Activated naive CD4-positive, alpha-beta T cell treated with anti-CD3 and anti-CD28 coated beads, Interleukin-2, amount 50 U/mL, for 24 hours (primary cell): ENCODE results near the gene TMEM147.

ENCODE experiments used
- H3K27ac Mint-ChIP-seq: one replicate; pipeline ENCODE4 v1.8.0; 2021; ENCODE audit warnings: mild to moderate bottlenecking, mixed read lengths
- H3K27me3 Mint-ChIP-seq: one replicate; pipeline ENCODE4 v1.8.0; 2021; ENCODE audit warnings: mixed read lengths
- H3K36me3 Mint-ChIP-seq: one replicate; pipeline ENCODE4 v1.8.0; 2021; ENCODE audit warnings: mixed read lengths
- H3K4me1 Mint-ChIP-seq: one replicate; pipeline ENCODE4 v1.8.0; 2021; ENCODE audit warnings: mixed read lengths
- H3K4me3 Mint-ChIP-seq: one replicate; pipeline ENCODE4 v1.8.0; 2021; ENCODE audit warnings: mild to moderate bottlenecking, mixed read lengths
- H3K9me3 Mint-ChIP-seq: one replicate; pipeline ENCODE4 v1.8.0; 2021; ENCODE audit warnings: mixed read lengths

Gene TMEM147, protein sequence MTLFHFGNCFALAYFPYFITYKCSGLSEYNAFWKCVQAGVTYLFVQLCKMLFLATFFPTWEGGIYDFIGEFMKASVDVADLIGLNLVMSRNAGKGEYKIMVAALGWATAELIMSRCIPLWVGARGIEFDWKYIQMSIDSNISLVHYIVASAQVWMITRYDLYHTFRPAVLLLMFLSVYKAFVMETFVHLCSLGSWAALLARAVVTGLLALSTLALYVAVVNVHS

DNA sequence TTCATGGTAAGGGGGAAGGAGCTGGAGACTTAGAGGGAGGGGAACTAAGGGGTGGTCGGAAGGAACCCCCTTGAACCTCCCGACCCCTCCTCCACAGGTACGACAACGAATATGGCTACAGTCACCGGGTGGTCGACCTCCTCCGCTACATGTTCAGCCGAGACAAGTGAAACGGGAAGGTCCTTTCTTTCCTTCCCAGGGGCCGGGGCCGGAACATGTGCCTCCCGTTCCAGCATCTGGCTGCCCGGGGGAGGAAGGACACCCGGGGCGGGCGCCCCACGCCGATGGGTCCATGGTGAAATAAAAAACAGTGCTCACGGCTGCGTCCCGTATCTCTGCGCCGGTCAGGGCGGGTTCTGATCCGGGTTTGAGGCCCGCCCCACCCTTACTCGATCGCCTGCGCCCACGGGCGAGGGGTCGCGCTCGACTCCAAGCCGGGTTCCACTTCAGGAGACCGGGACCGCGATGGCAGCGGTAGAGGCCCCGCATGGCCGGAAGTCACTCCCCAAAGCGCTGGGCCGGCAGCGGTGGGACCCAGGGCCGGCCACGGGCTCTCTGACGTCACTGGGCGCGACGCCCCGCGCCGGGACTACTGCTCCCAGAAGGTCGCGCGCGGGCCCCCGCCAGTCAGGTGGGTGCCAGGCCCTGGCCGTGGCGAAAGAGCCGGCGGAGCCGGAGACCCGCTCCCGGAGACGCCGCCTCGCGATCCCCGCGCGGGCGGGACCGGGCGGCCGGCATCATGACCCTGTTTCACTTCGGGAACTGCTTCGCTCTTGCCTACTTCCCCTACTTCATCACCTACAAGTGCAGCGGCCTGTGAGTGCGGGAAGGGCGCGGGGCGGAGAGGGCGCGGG, at the start of gene TMEM147:
TMEM147 (plus strand) TSS at position 626 of the 854 bp plus-strand sequence; CDS start at position 740, 114 bp downstream.
- Mint-ChIP-seq H3K36me3 (peaks cover 9% of the 10 kb centered on the region), H3K27me3 (no peaks in the 10 kb centered on the region), H3K4me1 (peaks cover 37% of the 10 kb centered on the region), H3K4me3 (peak within 1 kb of the TSS; percentile 95), H3K9me3 (no peaks in the 10 kb centered on the region), H3K27ac (peak within 1 kb of the TSS; percentile 96)

DNA sequence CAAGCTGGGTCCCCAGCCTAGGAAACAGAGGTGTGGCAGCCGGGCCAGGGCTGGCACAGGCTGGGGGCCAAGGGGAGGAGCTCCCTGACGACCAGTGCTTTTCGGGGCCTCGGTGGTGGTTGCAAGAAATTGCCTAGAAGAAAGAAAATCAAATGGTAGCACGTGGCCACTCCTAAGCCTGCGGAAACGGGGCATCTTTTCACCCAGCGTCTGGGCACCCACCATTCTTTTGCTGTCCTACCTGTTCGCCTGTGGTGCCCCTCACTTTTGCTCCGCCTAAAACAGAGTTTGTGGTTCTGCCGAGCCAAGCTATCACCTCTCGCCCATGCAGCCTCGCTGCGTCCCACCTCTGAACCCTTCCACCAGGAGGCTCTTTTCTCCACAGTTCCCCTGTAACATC, 48.0 kb upstream of the TMEM147 start:
- Mint-ChIP-seq H3K4me1 (peaks cover 8% of the 10 kb centered on the region), H3K27me3 (peaks cover 2% of the 10 kb centered on the region), H3K9me3 (no peaks in the 10 kb centered on the region), H3K27ac (no peak overlapping the region), H3K36me3 (no peaks in the 10 kb centered on the region), H3K4me3 (no peak overlapping the region)

DNA sequence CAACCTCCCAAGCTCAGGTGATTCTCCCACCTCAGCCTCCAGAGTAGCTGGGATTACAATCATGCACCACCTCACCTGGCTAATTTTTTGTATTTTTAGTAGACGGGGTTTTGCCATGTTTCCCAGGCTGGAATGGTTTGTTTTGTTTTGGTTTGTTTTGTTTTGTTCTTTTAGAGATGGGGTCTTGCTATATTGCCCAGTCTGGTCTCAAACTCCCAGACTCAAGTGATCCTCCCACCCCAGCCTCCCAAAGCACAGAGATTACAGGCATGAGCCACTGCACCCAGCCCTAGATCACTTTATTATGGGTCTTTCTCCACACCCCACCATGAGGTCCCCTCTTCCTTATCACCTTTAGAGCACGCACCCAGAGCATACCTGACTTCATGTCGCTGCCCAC, 47.2 kb upstream of the TMEM147 start:
- H3K27me3 Mint-ChIP-seq, result peaks cover 3% of the 10 kb centered on the region
- no peaks in the 10 kb centered on the region for H3K36me3 Mint-ChIP-seq
- no peak overlapping the region for H3K4me3 Mint-ChIP-seq
- H3K9me3 Mint-ChIP-seq, result no peaks in the 10 kb centered on the region
- peaks cover 8% of the 10 kb centered on the region for H3K4me1 Mint-ChIP-seq
- H3K27ac Mint-ChIP-seq, result no peak overlapping the region

DNA sequence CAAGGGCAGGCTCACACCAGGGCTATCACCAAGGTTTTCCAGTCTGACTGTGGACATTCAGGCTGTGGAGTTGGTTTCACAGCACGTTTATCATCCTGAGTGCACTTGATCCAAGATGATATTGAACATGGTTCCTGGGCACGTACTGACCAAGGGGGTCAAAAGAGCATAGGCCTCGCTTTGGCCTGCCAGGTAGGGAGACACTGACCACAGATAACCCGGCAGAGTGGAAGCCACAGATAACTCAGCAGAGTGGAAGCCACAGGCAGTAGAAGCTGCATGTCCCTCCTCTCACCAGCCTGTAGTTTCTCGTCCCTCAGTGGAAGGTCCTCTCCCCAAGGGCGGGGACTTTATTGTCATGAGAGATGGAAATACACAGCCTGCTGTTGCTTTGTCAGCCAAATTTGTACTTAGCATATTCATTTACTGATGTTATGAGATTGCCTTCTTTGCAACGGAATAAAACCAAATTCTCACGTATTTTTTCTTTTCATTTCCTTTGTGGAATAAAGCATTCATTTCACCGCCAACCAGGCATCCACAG, 46.4 kb upstream of the TMEM147 start:
- H3K4me3 Mint-ChIP-seq, result no peak overlapping the region
- peaks cover 3% of the 10 kb centered on the region for H3K27me3 Mint-ChIP-seq
- no peaks in the 10 kb centered on the region for H3K9me3 Mint-ChIP-seq
- H3K4me1 Mint-ChIP-seq, result peaks cover 8% of the 10 kb centered on the region
- no peak overlapping the region for H3K27ac Mint-ChIP-seq
- no peaks in the 10 kb centered on the region for H3K36me3 Mint-ChIP-seq

DNA sequence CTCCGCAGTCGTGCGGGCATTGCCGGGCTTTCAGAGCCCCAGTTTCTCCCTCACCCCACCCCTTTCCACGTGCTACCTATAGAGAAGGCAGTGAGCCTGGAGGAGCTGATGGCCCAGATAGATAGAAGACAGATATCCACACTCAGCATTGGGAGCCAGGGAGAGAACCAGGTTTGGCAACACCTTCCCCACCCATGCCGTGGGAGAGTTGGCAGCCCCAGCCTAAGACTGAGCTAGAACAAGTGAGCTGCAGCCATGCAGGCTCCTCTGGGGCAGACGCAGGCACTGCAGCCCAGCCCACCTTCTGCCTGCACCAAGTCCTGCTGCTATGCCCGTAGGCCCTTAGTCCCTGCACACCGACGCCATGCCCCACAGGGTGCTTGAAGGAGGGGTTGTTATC, 44.8 kb upstream of the TMEM147 start:
- Mint-ChIP-seq H3K27me3 (peaks cover 8% of the 10 kb centered on the region), H3K4me1 (no peaks in the 10 kb centered on the region), H3K4me3 (no peak overlapping the region), H3K27ac (no peak overlapping the region), H3K36me3 (no peaks in the 10 kb centered on the region), H3K9me3 (no peaks in the 10 kb centered on the region)

DNA sequence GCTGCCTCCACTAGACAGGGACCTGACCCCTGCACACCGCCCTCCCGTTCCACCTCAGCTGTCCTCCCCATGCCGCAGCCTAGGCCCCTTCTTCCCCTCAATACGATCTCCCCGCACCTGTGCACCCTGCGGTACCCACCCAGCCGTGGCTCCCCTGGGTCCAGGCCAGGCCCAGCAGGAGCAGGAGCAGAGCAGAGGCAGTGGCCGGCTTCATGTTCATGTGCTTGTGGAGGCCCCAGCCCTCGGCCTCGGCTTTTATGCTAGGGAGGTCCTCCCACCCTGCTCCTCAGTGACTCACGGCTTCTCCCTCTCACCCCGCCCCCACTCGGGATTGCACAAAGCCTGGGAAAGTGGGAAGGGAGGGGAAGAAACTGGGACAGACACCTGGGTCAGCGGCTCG, 43.7 kb upstream of the TMEM147 start:
- Mint-ChIP-seq H3K36me3 (no peaks in the 10 kb centered on the region), H3K4me3 (no peak overlapping the region), H3K27ac (no peak overlapping the region), H3K4me1 (no peaks in the 10 kb centered on the region), H3K9me3 (no peaks in the 10 kb centered on the region), H3K27me3 (peaks cover 8% of the 10 kb centered on the region)

DNA sequence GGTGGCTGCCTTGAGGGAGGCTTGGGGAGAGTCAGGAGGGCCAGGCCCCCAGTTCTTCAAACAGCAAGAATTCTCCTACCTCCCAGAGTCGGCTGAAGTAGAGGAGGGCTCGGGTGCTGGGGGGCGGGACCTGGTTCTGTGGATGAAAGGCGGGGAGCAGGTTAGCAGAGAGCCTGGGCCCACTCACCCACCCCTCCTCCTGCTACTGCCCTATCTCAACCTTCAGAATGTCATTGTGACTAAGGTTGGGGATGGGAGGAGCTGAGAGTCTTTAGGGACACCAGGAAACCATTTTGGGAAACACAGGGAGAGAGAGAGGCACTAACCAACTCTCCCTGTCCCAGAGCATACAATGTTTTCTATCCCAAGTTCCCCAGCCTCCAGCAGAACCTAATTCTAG, 42.7 kb upstream of the TMEM147 start:
- no peaks in the 10 kb centered on the region for H3K9me3 Mint-ChIP-seq
- H3K4me1 Mint-ChIP-seq, result no peaks in the 10 kb centered on the region
- H3K27me3 Mint-ChIP-seq, result peaks cover 8% of the 10 kb centered on the region
- H3K36me3 Mint-ChIP-seq, result no peaks in the 10 kb centered on the region
- H3K27ac Mint-ChIP-seq, result no peak overlapping the region
- H3K4me3 Mint-ChIP-seq, result no peak overlapping the region

DNA sequence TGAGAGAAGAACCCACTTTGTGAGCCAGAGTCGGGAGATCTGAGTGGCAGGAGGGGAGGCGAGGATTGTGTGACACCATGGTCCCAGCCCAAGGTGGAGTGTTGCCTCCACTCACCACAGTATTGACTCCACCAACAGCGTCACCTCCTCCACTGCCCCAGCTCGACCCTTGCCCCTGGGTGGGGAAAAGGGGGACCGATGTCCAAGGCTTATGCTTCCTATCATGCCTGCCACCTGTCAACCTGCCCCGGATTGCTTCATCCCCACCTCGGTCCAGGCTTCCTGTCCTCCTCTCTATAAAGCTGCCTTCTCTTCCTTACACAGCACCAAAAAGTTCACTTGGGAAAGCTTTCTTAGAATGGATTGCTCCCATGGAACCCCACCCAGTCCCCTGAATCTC, 39.4 kb upstream of the TMEM147 start:
- no peak overlapping the region for H3K27ac Mint-ChIP-seq
- H3K4me1 Mint-ChIP-seq, result peaks cover 15% of the 10 kb centered on the region
- H3K36me3 Mint-ChIP-seq, result no peaks in the 10 kb centered on the region
- no peaks in the 10 kb centered on the region for H3K9me3 Mint-ChIP-seq
- H3K27me3 Mint-ChIP-seq, result peaks cover 11% of the 10 kb centered on the region
- H3K4me3 Mint-ChIP-seq, result no peak overlapping the region

DNA sequence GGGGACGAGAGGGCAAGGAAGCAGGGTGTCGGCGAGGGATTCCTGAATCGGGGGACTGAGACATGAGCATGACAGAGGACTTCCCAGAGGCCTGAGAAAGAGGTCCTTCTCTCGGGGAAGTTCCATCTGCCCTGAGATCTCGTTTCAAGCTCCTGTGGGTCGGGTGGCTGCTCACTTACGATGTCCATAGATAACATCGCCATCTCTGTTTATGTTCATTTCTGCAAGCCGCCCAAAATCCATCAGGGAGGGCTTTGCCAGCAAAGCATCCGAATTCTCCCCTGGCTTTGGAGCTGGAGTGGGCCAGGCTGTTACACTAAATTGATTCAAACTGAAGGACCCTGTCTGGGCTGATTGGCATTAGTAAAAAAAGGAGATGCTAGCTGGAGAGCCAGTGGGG, 37.9 kb upstream of the TMEM147 start:
- Mint-ChIP-seq H3K4me3 (no peak overlapping the region), H3K27me3 (peaks cover 9% of the 10 kb centered on the region), H3K36me3 (no peaks in the 10 kb centered on the region), H3K9me3 (no peaks in the 10 kb centered on the region), H3K4me1 (peaks cover 15% of the 10 kb centered on the region), H3K27ac (no peak overlapping the region)

DNA sequence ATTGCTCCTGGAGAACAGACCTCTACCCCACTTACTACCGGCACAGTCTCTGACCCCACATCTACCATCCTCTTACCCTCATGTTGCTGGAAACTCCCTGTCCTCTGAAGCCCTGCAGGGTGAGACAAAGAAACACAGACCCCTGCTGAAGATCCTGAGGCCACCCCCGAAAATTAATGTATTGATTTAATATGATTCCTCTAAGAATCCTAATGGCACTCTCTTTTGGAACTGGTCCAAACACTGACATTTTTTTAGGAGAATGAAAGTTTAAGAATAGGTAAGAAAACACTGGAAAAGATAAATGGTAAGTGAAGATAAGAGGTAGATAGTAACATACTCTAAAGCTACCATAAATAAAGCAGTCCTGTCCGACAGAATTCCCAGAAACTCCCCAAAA, 37.3 kb upstream of the TMEM147 start:
- peaks cover 15% of the 10 kb centered on the region for H3K4me1 Mint-ChIP-seq
- no peak overlapping the region for H3K27ac Mint-ChIP-seq
- peaks cover 11% of the 10 kb centered on the region for H3K27me3 Mint-ChIP-seq
- H3K36me3 Mint-ChIP-seq, result no peaks in the 10 kb centered on the region
- H3K9me3 Mint-ChIP-seq, result no peaks in the 10 kb centered on the region
- no peak overlapping the region for H3K4me3 Mint-ChIP-seq

DNA sequence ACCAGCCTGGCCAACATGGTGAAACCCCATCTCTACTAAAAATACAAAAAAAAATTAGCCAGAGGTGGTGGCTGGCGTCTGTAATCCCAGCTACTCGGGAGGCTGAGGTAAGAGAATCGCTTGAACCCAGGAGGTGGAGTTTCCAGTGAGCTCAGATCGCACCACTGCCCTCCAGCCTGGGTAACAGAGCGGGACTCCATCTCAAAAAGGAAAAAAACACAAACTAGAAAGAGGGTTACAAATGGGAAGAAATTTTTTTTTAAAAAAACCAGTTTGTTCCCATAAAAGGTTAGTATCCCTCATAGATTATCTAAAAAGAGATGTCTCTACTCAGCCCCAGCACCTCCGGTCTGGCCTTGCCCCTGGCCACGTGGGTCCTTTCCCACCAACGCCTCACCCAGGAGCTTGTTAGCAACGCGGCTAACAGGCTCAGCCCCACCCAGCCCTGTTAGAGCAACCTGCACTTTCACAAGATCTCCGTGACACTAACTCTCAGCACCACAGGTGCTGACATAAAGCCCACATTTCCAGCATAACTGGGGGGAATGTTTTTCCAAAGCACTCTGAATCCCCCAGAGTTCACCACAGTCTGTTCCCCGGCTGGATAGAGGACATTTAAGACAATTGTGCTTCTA, 36.3 kb upstream of the TMEM147 start:
- Mint-ChIP-seq H3K4me3 (peak overlapping the region; percentile 77), H3K27ac (no peak overlapping the region), H3K27me3 (peaks cover 11% of the 10 kb centered on the region), H3K9me3 (no peaks in the 10 kb centered on the region), H3K4me1 (peaks cover 15% of the 10 kb centered on the region), H3K36me3 (no peaks in the 10 kb centered on the region)

DNA sequence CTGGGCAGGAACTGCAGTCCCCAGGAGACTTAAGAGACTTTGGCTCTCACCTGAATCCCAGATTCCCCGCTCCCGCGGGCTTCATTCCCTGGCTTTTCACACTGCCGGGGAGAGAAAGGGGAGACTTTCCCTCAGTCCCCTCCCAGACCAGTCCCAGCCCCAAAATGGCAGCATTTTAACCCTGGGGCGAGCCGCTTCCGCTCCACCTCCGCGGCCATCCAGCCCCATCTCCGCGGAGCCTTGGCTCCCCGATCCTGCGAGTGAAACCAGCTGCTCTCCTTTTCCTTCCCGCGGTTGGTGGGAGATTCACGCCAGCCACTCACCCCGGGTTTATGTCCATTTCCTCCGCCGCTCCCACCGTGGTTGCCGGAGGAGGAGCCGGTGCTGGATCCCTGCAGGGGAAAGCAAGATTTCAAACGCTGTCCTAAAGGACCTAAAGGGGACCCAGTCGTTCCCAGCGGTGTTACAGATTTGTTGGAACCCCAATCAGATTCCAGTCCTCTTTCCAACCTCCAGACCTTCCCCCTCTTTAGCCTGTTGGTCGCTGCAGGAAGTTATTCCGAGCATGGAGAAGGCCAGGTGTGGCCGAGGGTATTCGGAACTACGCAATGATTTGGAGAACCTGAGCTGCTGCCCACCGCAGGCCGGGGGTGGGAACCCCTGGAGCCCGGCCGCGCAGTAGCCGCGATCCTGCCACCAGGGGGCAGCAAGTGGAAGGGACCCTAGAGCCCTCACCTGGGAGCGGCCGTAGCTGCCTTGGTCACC, 35.4 kb upstream of the TMEM147 start:
- no peak overlapping the region for H3K27ac Mint-ChIP-seq
- peak overlapping the region; percentile 77 for H3K4me3 Mint-ChIP-seq
- peaks cover 13% of the 10 kb centered on the region for H3K27me3 Mint-ChIP-seq
- peaks cover 15% of the 10 kb centered on the region for H3K4me1 Mint-ChIP-seq
- no peaks in the 10 kb centered on the region for H3K36me3 Mint-ChIP-seq
- no peaks in the 10 kb centered on the region for H3K9me3 Mint-ChIP-seq

DNA sequence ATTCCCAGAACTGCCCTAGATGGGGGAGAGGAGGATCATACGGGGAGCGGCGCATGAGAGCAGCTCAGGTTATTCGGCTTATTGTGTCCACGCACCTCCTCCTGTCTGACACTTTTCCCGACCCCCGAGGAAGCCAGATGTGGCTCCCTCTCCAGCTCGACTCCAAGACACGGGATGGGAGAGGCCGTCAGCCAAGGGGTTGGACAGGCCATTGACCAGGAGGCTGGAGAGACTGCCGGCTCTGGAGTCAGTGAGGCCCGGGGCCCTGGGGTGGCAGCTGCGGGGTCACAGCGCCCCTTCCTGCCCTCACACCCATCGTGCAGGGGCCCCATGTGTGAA, 34.8 kb upstream of the TMEM147 start:
- no peaks in the 10 kb centered on the region for H3K9me3 Mint-ChIP-seq
- H3K27ac Mint-ChIP-seq, result no peak overlapping the region
- peak overlapping the region; percentile 77 for H3K4me3 Mint-ChIP-seq
- no peaks in the 10 kb centered on the region for H3K36me3 Mint-ChIP-seq
- H3K27me3 Mint-ChIP-seq, result peaks cover 9% of the 10 kb centered on the region
- H3K4me1 Mint-ChIP-seq, result peaks cover 15% of the 10 kb centered on the region

DNA sequence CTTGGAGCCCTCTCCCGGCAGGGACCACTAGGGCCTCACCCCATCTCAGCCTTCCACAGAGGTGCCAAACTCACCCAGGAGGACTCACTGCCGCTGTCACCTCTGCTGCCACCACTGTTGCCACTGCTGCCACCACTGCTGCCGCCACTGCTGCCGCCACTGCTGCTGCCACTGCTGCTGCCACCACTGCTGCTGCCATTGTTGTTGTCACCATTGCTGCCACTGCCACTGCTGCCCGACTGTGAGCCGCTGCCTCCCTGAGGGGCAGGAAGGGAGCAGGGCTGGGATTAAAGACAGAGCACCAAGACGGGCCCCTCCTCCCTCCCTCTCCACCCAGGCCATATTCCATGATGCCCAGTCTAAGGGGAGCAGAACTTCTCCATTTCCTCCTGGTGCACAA, 34.1 kb upstream of the TMEM147 start:
- Mint-ChIP-seq H3K9me3 (no peaks in the 10 kb centered on the region), H3K4me1 (peaks cover 15% of the 10 kb centered on the region), H3K4me3 (no peak overlapping the region), H3K27me3 (peaks cover 8% of the 10 kb centered on the region), H3K27ac (no peak overlapping the region), H3K36me3 (no peaks in the 10 kb centered on the region)

DNA sequence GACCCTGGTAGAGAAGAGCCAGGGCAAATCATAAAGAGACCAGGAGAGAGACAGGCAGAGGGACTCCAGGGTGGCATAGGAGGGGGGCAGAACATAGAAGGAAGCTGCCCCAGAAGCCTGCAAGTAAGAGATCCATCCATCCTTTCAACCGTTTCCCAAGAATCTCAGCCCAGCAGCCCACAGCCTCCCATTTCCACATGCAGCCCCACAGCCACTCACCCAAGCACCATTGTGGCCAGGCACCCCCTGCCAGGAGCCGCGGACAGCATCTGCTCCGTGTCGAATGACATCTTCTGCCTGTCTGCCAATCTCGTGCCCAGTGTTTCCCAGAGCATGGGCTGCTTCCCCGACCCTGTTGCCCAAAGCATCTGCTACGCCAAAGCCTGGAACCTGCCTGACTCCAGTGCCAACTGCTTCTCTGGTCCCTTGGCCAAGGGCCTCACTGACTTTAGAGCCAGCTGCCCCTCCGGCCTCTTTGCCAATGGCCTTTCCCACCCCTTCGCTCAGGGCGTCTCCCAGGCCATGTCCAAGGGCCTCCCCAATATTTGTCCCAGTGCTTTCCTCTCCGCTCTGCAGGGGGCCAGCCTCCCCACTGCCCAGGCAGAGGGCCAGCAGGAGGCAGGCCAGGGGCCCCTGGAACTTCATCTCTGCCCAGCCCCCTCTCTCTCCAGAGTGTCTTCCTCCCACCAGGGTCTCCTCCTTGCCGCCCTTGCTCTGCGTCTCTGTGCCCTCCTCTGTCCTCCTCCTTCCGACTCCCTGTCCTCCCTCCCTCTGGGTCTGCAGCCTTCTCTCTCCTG, 32.4 kb upstream of the TMEM147 start:
- Mint-ChIP-seq H3K4me3 (no peak overlapping the region), H3K4me1 (peaks cover 15% of the 10 kb centered on the region), H3K27me3 (peaks cover 8% of the 10 kb centered on the region), H3K27ac (no peak overlapping the region), H3K36me3 (no peaks in the 10 kb centered on the region), H3K9me3 (no peaks in the 10 kb centered on the region)
